NT2/D1 (cell line): Measurements from ENCODE around the gene IMPDH1.

Source experiments
- YY1 ChIP-seq: IDR thresholded peaks from 2 replicates; pipeline ENCODE4 v1.6.1; 2011; ENCODE audit not compliant: insufficient read length, insufficient read depth
- ZNF274 ChIP-seq: IDR thresholded peaks from 2 replicates; pipeline ENCODE4 v1.6.1; 2011; ENCODE audit warnings: mild to moderate bottlenecking, low read depth, low read length

DNA sequence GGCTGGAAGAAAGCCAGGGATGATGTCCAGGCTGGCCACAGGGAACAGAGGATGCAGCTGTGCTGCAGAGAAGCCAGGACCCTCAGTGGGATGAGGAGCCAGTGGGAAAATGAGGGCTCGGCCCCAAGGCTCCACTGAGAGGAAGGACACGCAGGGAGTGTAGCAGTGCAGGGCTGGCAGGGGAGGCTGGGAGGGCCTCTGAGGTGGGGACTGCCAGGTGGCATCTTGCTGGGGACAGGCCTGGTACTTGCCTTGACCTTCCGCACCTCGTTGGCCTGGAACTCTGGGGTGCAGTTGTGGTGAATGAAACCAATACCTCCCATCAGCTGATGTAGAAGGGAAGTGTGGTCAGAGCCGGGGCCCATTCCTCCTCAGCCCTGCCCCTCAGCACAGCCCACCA lies 9.2 kb downstream of the IMPDH1 start:
- TF ChIP-seq ZNF274 (no peak), YY1 (no peak)
